HepG2 (cell line): ENCODE data around the gene MFGE8. TPM values are rescaled to one million over a fixed set of nuclear protein-coding genes. Genes with fewer than 3 reads are reported as not detected.

Experiments used
- ATAC-seq: fragments of 200-7000 bp; cut with Tn5 transposase; 3 replicates; pipeline ENCODE4 v1.9.1; 2020; ENCODE audit warnings: mild to moderate bottlenecking, moderate library complexity
- BruUV-seq: library from RNA; stranded (reverse); fragments of 400-500 nt; replicated peaks from 2 replicates; lab custom pipeline; 2021; lab: Mats Ljungman, UMichigan
- CTCF ChIA-PET: fragments of 300-600 bp; formaldehyde crosslinking; extraction: SDS; loops from one replicate; lab custom pipeline; 2021; ENCODE audit warnings: low total read pairs, inconsistent platforms, low intra/inter-chr PET ratio; lab: Yijun Ruan, JAX
- POLR2A ChIA-PET: fragments of 350-600 bp; sonication (Branson Sonifier 250); formaldehyde crosslinking; loops from one replicate; lab custom pipeline; 2020; ENCODE audit warnings: antibody characterized with exemption, inconsistent platforms; lab: Yijun Ruan, JAX
- DNase-seq: peaks from one replicate; pipeline ENCODE4 v3.0.0-alpha.2; 2015; ENCODE audit warnings: low spot score
- FAIRE-seq: peaks from 3 replicates; lab custom pipeline; 2011; peaks lifted over from hg19 to GRCh38; lab: Jason Lieb, UNC
- H2AFZ ChIP-seq: one replicate; pipeline ENCODE4 v1.6.1; 2011; ENCODE audit warnings: low read length, inconsistent platforms
- H3K27ac ChIP-seq: fragments of 300-600 bp; 3 replicates; pipeline ENCODE4 v1.8.0; 2011; ENCODE audit warnings: mixed run types, mild to moderate bottlenecking, mixed read lengths, low read length, inconsistent platforms; ENCODE audit not compliant: insufficient read depth; ENCODE audit errors: extremely low read length
- H3K27me3 ChIP-seq, 2 experiments: fragments of 200-600 bp in 1 of 2; 2 replicates in 1 of 2; 3 replicates in 1 of 2; pipeline versions ENCODE4 v1.6.0 to v1.8.0; 2011; ENCODE audit warnings: low read length in 2 of 2, mild to moderate bottlenecking in 2 of 2, moderate library complexity in 2 of 2, inconsistent platforms in 1 of 2; ENCODE audit not compliant: insufficient read depth in 2 of 2, control insufficient read depth in 1 of 2
- H3K36me3 ChIP-seq, 2 experiments: fragments of 200-600 bp in 1 of 2; replicated peaks in 1 of 2; 2 replicates in 1 of 2; 3 replicates in 1 of 2; pipeline versions ENCODE4 v1.5.1 to v1.8.0; 2011; ENCODE audit warnings: low read length in 2 of 2, inconsistent platforms in 1 of 2; ENCODE audit not compliant: insufficient read depth in 2 of 2, control insufficient read depth in 1 of 2
- H3K4me1 ChIP-seq: 2 replicates; pipeline ENCODE4 v1.5.1; 2012; ENCODE audit warnings: low read length, inconsistent platforms; ENCODE audit not compliant: insufficient read depth
- H3K4me2 ChIP-seq: 2 replicates; pipeline ENCODE4 v1.6.0; 2011; ENCODE audit warnings: low read depth, low read length, inconsistent platforms
- H3K4me3 ChIP-seq, 3 experiments: fragments of 200-600 bp in 1 of 3; sonication (generic), shearing (Covaris generic) in 1 of 3; replicated peaks in 1 of 3; 2 replicates each; pipeline ENCODE4 v1.5.1; 2011 to 2016; ENCODE audit warnings: low read length in 3 of 3, inconsistent platforms in 2 of 3, low read depth in 2 of 3, mild to moderate bottlenecking in 2 of 3, control low read depth in 1 of 3, mixed read lengths in 1 of 3; ENCODE audit not compliant: insufficient read depth in 1 of 3
- H3K79me2 ChIP-seq: one replicate; pipeline ENCODE4 v1.6.1; 2011; ENCODE audit warnings: low read length, inconsistent platforms; ENCODE audit not compliant: insufficient read depth
- H3K9ac ChIP-seq: 2 replicates; pipeline ENCODE4 v1.6.0; 2011; ENCODE audit warnings: mild to moderate bottlenecking, low read depth, low read length, inconsistent platforms; ENCODE audit not compliant: insufficient read depth
- H3K9me3 ChIP-seq: 2 replicates; pipeline ENCODE4 v1.5.1; 2012; ENCODE audit warnings: mild to moderate bottlenecking, low read length
- H4K20me1 ChIP-seq: 2 replicates; pipeline ENCODE4 v1.6.0; 2011; ENCODE audit warnings: inconsistent platforms, mild to moderate bottlenecking, low read length, moderate library complexity; ENCODE audit not compliant: insufficient read depth
- DMTF1 ChIP-seq: sonication (generic); formaldehyde crosslinking; IDR thresholded peaks from 2 replicates; pipeline ENCODE4 v1.4.0; 2020; ENCODE audit warnings: mild to moderate bottlenecking, missing genetic modification reagents
- HDAC2 ChIP-seq: sonication (generic); formaldehyde crosslinking; IDR thresholded peaks from 2 replicates; pipeline ENCODE4 v1.4.0; 2020; ENCODE audit warnings: missing genetic modification reagents
- PCBP1 ChIP-seq: fragments of 200-400 bp; formaldehyde crosslinking; IDR thresholded peaks from 2 replicates; pipeline ENCODE4 v1.6.1; 2017; ENCODE audit warnings: mild to moderate bottlenecking, low read depth, low read length, borderline replicate concordance
- TCF12 ChIP-seq, 2 experiments: fragments of 450-650 bp in 1 of 2; sonication (generic) in 1 of 2; formaldehyde crosslinking in 1 of 2; IDR thresholded peaks; 2 replicates each; pipeline versions ENCODE4 v1.6.1 to v1.8.0; 2017 to 2022; ENCODE audit warnings: antibody characterized with exemption in 1 of 2, mild to moderate bottlenecking in 1 of 2, missing genetic modification reagents in 1 of 2, moderate library complexity in 1 of 2
- ZNF597 ChIP-seq: sonication (generic); formaldehyde crosslinking; IDR thresholded peaks from 2 replicates; pipeline ENCODE4 v1.5.0; 2020; ENCODE audit warnings: missing genetic modification reagents
- ZNF704 ChIP-seq: sonication (generic); formaldehyde crosslinking; IDR thresholded peaks from 2 replicates; pipeline ENCODE4 v1.8.1; 2023; ENCODE audit warnings: mild to moderate bottlenecking, inconsistent platforms, moderate library complexity, missing genetic modification reagents, borderline replicate concordance
- ZNF841 ChIP-seq: sonication (generic); formaldehyde crosslinking; IDR thresholded peaks from 2 replicates; pipeline ENCODE4 v1.8.1; 2023; ENCODE audit warnings: missing genetic modification reagents, borderline replicate concordance
- WGBS: methylation state at CpG from one replicate; pipeline ENCODE4 v1.1.6; 2017; ENCODE audit warnings: low lambda C conversion rate; 5-methylcytosine and 5-hydroxymethylcytosine counted together
- in situ Hi-C: cut with HindIII; loops from 2 replicates; pipeline ENCODE4 v1.10.0; 2017; ENCODE audit warnings: low pct_unique_long_range_greater_than_20kb; ENCODE audit not compliant: extremely low pct_ligation_motif_present
- intact Hi-C: fragments of 100-400 bp; cut with micrococcal nuclease; formaldehyde crosslinking; loops from one replicate; pipeline ENCODE4 v1.10.0; 2022; ENCODE audit not compliant: unreplicated experiment
- polyA plus RNA-seq, 8 experiments: library from polyadenylated mRNA; depleted of rRNA in 3 of 8; stranded (reverse) in 7 of 8; unstranded in 1 of 8; fragments of >200 nt; fragmentation: Illumina TruSeq in 4 of 8; extraction: Trizol in 4 of 8; gene quantifications; 2 replicates each; pipeline versions ENCODE4 v1.2.1 to v1.2.3, GENCODE V29; 2011 to 2016; ENCODE audit warnings: low read depth in 4 of 8, missing spikeins in 1 of 8, mixed read lengths in 1 of 8; ENCODE audit not compliant: insufficient read depth in 1 of 8
- total RNA-seq, 5 experiments: library from RNA; depleted of rRNA; stranded (reverse); fragments of >200 nt; fragmentation: Illumina TruSeq; extraction: Trizol; gene quantifications; 2 replicates each; pipeline ENCODE4 v1.2.3, GENCODE V29; 2016; ENCODE audit warnings: low read depth in 1 of 5
- TF ChIP-seq, protein P1 (sequence below): IDR thresholded peaks from 2 replicates; pipeline ENCODE4 v1.6.1; 2018; ENCODE audit warnings: missing genetic modification reagents
- TF ChIP-seq, protein P2 (sequence below): sonication (generic); formaldehyde crosslinking; IDR thresholded peaks from 2 replicates; pipeline ENCODE4 v1.4.0; 2020; ENCODE audit warnings: missing genetic modification reagents

MFGE8 gene
- total and polyA plus RNA-seq, 2 of the 13 experiments (the other 11 are each of a cell fraction or from before 2014, with no cell fraction given): 3.4 to 22.1 TPM

GRCh38 chr15:88860212-88860611 is 53.0 kb downstream of the MFGE8 start:
- Histone ChIP-seq H3K4me1 (no peaks in the 10 kb centered on the region), H4K20me1 (no peaks in the 10 kb centered on the region), H3K27ac (no peak overlapping the region), H3K27me3 (peaks cover 5 to 33% of the 10 kb centered on the region in 2 experiments; a peak in 3 of 5 replicates), H3K4me2 (no peak overlapping the region), H3K4me3 (no peak overlapping the region), H3K36me3 (no peaks in the 10 kb centered on the region), H2AFZ (no peak overlapping the region), H3K9ac (no peak overlapping the region), H3K9me3 (no peaks in the 10 kb centered on the region), H3K79me2 (no peaks in the 10 kb centered on the region)
- FAIRE-seq: no peak
- no peak for ATAC-seq
- whole genome bisulfite sequencing: 7% methylated on average over 5 of the region's 7 CpGs
- in situ Hi-C loops: no loop called here
- POLR2A ChIA-PET: no interaction called here
- CTCF ChIA-PET: no interaction called here
- intact Hi-C loops: no loop called here
- BruUV-seq: no TSS peak
- TF ChIP-seq ZNF704 (no peak), TCF12 (IDR thresholded peaks at IDR 0.05) (no peak), TCF12 (CRISPR knock-in tag; IDR thresholded peaks at IDR 0.05) (no peak), DMTF1 (CRISPR knock-in tag) (no peak), HDAC2 (CRISPR knock-in tag) (no peak), ZNF841 (CRISPR knock-in tag) (no peak), PCBP1 (no peak), ZNF597 (CRISPR knock-in tag) (no peak)
- TF ChIP-seq, protein P1, sequence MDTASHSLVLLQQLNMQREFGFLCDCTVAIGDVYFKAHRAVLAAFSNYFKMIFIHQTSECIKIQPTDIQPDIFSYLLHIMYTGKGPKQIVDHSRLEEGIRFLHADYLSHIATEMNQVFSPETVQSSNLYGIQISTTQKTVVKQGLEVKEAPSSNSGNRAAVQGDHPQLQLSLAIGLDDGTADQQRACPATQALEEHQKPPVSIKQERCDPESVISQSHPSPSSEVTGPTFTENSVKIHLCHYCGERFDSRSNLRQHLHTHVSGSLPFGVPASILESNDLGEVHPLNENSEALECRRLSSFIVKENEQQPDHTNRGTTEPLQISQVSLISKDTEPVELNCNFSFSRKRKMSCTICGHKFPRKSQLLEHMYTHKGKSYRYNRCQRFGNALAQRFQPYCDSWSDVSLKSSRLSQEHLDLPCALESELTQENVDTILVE (CRISPR knock-in tag): no peak
- TF ChIP-seq, protein P2, sequence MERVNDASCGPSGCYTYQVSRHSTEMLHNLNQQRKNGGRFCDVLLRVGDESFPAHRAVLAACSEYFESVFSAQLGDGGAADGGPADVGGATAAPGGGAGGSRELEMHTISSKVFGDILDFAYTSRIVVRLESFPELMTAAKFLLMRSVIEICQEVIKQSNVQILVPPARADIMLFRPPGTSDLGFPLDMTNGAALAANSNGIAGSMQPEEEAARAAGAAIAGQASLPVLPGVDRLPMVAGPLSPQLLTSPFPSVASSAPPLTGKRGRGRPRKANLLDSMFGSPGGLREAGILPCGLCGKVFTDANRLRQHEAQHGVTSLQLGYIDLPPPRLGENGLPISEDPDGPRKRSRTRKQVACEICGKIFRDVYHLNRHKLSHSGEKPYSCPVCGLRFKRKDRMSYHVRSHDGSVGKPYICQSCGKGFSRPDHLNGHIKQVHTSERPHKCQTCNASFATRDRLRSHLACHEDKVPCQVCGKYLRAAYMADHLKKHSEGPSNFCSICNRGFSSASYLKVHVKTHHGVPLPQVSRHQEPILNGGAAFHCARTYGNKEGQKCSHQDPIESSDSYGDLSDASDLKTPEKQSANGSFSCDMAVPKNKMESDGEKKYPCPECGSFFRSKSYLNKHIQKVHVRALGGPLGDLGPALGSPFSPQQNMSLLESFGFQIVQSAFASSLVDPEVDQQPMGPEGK: no peak
- DNase-seq: no peak
